Ureter (tissue), 1 donor: ENCODE data around the gene COL18A1. TPM values are rescaled to one million over a fixed set of nuclear protein-coding genes. Genes with fewer than 3 reads are reported as not detected.
"Not testable (repeated sequence)": the region's sequence is repeated elsewhere in the genome, so short reads cannot be mapped to it uniquely, and the experiment has no call there.

ENCODE experiments used
- DNase-seq: peaks from one replicate; pipeline ENCODE4 v3.0.0-alpha.2; 2020; ENCODE audit warnings: low spot score
- total RNA-seq: library from RNA; stranded (reverse); gene quantifications from one replicate; pipeline ENCODE4 v1.2.4, GENCODE V29; 2023
- donor health status: DM: yes; HTN: yes; CAD: no.

Gene COL18A1
- total RNA-seq, 1 donor from 2014 or later = 90.4 TPM

- no peak for DNase-seq
These were observed 37.3 kb upstream of the COL18A1 start for GRCh38 chr21:45367402-45368351.

- DNase-seq = not testable (repeated sequence)
These were observed 35.9 kb upstream of the COL18A1 start for GRCh38 chr21:45369018-45369417.

- no peak for DNase-seq
These were observed 34.4 kb upstream of the COL18A1 start for GRCh38 chr21:45370575-45370974.

- DNase-seq = no peak
These were observed 33.9 kb upstream of the COL18A1 start for GRCh38 chr21:45371081-45371480.

GRCh38 chr21:45371655-45372054 lies 33.3 kb upstream of the COL18A1 start:
- DNase-seq = no peak

GRCh38 chr21:45372732-45373355 lies 32.1 kb upstream of the COL18A1 start:
- no peak for DNase-seq

GRCh38 chr21:45373991-45374816 lies 30.8 kb upstream of the COL18A1 start:
- no peak for DNase-seq

- DNase-seq = no peak
These were observed 30.0 kb upstream of the COL18A1 start for GRCh38 chr21:45374826-45375455.

- no peak for DNase-seq
These were observed 28.3 kb upstream of the COL18A1 start for GRCh38 chr21:45376459-45377324.

- no peak for DNase-seq
These were observed 27.6 kb upstream of the COL18A1 start for GRCh38 chr21:45377325-45377709.

- DNase-seq = no peak
These were observed 27.1 kb upstream of the COL18A1 start for GRCh38 chr21:45377866-45378257.

- no peak for DNase-seq
These were observed 26.6 kb upstream of the COL18A1 start for GRCh38 chr21:45378258-45378966.

- no peak for DNase-seq
These were observed 25.6 kb upstream of the COL18A1 start for GRCh38 chr21:45379171-45379900.

GRCh38 chr21:45379901-45380330 lies 25.0 kb upstream of the COL18A1 start:
- DNase-seq = no peak

- DNase-seq = no peak
These were observed 24.4 kb upstream of the COL18A1 start for GRCh38 chr21:45380566-45380965.

GRCh38 chr21:45381036-45381787 lies 23.8 kb upstream of the COL18A1 start:
- DNase-seq = no peak

- DNase-seq = no peak
These were observed 22.9 kb upstream of the COL18A1 start for GRCh38 chr21:45381865-45382696.

- no peak for DNase-seq
These were observed 22.3 kb upstream of the COL18A1 start for GRCh38 chr21:45382697-45382997.
